LNCaP clone FGC (cell line): ENCODE measurements around the gene GCDH.

Experiments
- DNase-seq: peaks from one replicate; pipeline ENCODE4 v3.0.0-alpha.2; 2011; ENCODE audit warnings: low read depth
- H3K4me3 ChIP-seq: 2 replicates; pipeline ENCODE4 v1.5.1; 2011; ENCODE audit warnings: mild to moderate bottlenecking, low read depth, low read length, control low read depth
- TF ChIP-seq, protein P1 (sequence below): IDR thresholded peaks from 2 replicates; pipeline ENCODE4 v1.5.1; 2012; ENCODE audit warnings: mild to moderate bottlenecking; ENCODE audit not compliant: control insufficient read depth, insufficient read depth; ENCODE audit errors: extremely low read depth

GCDH gene

GRCh38 chr19:12873891-12874745 lies 16.8 kb upstream of the GCDH start:
- DNase-seq = no peak
- TF ChIP-seq, protein P1, sequence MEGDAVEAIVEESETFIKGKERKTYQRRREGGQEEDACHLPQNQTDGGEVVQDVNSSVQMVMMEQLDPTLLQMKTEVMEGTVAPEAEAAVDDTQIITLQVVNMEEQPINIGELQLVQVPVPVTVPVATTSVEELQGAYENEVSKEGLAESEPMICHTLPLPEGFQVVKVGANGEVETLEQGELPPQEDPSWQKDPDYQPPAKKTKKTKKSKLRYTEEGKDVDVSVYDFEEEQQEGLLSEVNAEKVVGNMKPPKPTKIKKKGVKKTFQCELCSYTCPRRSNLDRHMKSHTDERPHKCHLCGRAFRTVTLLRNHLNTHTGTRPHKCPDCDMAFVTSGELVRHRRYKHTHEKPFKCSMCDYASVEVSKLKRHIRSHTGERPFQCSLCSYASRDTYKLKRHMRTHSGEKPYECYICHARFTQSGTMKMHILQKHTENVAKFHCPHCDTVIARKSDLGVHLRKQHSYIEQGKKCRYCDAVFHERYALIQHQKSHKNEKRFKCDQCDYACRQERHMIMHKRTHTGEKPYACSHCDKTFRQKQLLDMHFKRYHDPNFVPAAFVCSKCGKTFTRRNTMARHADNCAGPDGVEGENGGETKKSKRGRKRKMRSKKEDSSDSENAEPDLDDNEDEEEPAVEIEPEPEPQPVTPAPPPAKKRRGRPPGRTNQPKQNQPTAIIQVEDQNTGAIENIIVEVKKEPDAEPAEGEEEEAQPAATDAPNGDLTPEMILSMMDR = no peak
- H3K4me3 ChIP-seq = peak overlapping the region; percentile 45

- no peak overlapping the region for H3K4me3 ChIP-seq
- no peak for DNase-seq
- TF ChIP-seq, protein P1 = no peak
Measured at GRCh38 chr19:12875086-12875485, 15.9 kb upstream of the GCDH start.

DNA sequence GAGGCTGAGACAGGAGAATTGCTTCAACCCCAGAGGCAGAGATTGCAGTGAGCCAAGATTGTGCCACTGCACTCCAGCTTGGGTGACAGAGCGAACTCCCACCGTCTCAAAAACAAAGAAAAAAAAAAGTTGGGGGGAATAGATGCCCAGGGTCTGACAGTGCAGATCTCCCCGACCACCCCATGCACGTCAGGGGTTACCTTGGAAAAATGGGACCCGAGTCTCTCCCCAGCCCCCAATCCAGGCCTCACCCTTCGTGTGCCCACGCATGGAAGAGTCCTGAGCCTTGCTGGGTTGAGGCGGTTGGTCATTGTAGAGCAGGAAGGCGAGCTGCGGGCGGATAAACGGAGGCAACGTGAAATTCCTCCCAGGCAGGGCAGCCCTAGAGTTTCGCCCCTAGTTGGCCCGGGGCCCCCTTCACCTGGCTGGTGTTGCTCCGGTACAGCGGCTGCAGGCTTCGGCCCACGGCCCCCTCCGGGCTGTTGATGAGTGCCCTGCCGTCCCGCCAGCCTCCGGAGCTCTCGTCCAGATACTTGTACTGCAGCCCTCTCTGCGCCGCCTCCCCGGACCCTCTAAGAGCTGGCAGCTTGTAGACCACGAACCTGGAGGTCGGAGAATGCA lies 10.3 kb upstream of the GCDH start:
- peak overlapping the region; percentile 96 for H3K4me3 ChIP-seq
- no peak for DNase-seq
- TF ChIP-seq, protein P1 = no peak

DNA sequence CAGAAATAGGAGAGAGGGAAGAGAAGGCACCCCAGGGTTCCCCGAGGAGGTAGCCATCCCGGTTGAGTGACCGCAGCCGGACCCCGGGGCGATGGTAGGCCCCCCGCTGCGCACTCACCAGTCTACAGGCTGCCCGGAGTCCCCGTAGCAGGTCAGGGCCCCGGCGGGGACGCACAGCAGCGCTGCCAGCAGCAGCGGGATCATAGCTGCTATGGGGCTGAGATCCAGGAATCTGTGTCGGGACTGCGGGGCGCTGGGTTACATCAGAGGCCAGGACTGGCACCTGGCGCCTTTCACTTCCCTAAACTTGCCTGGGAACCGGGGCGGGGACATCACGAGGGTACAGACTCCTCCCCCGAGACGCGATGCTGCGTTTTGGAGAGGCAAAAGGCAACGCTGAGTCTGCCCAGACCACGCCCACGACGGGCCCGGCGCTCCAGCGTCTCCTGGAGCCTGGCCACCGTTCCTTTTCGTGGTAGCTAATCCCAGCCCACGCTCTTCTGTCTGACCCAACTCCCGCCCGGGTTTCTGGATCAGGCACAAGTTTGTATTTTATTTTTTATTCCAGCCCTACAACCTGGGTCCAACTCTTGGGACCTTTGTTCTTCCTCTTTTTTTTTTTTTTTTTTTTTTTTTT lies 9.7 kb upstream of the GCDH start, which contains the start of gene DNASE2:
TSS of gene DNASE2 (minus strand) at position 278 of the 637 bp plus-strand sequence. CDS start at position 204, 74 bp downstream.
- DNase-seq = peak; percentile 92
- TF ChIP-seq, protein P1 = no peak
- peak within 1 kb of the TSS; percentile 96 for H3K4me3 ChIP-seq

GRCh38 chr19:12882589-12882988 lies 8.4 kb upstream of the GCDH start:
- no peak overlapping the region for H3K4me3 ChIP-seq
- DNase-seq = no peak
- TF ChIP-seq, protein P1 = no peak

- no peak for DNase-seq
- TF ChIP-seq, protein P1 = no peak
- H3K4me3 ChIP-seq = no peak overlapping the region
Measured at GRCh38 chr19:12884202-12884601, 6.8 kb upstream of the GCDH start.
